Stimulated activated memory B cell treated with anti-CD40 and anti-IgM and Interleukin-4, amounts not matched to agents 10 μg/mL and 1 μg/mL and 100 μg/mL, for 72 hours (primary cell): ENCODE measurements around the gene EEFSEC.

Experiments used
- ATAC-seq: fragments of 150-1000 bp; cut with Tn5 transposase; 2 replicates; pipeline ENCODE4 v1.10.0; 2021
- H3K27ac Mint-ChIP-seq: one replicate; pipeline ENCODE4 v1.8.0; 2022; ENCODE audit warnings: mild to moderate bottlenecking, mixed read lengths
- H3K27me3 Mint-ChIP-seq: one replicate; pipeline ENCODE4 v1.8.0; 2022; ENCODE audit warnings: mixed read lengths
- H3K36me3 Mint-ChIP-seq: one replicate; pipeline ENCODE4 v1.8.0; 2022; ENCODE audit warnings: mixed read lengths
- H3K4me1 Mint-ChIP-seq: one replicate; pipeline ENCODE4 v1.8.0; 2022; ENCODE audit warnings: mixed read lengths
- H3K4me3 Mint-ChIP-seq: one replicate; pipeline ENCODE4 v1.8.0; 2022; ENCODE audit warnings: mild to moderate bottlenecking, moderate library complexity, mixed read lengths
- H3K9me3 Mint-ChIP-seq: one replicate; pipeline ENCODE4 v1.8.0; 2022; ENCODE audit warnings: mixed read lengths

The EEFSEC gene

GRCh38 chr3:128282380-128283196 lies 129.3 kb downstream of the EEFSEC start:
- Mint-ChIP-seq H3K36me3 (peaks cover 41% of the 10 kb centered on the region), H3K9me3 (no peaks in the 10 kb centered on the region), H3K27me3 (no peaks in the 10 kb centered on the region), H3K4me3 (no peak overlapping the region), H3K27ac (no peak overlapping the region), H3K4me1 (no peaks in the 10 kb centered on the region)
- no peak for ATAC-seq

- H3K36me3 Mint-ChIP-seq: peaks cover 41% of the 10 kb centered on the region
- H3K9me3 Mint-ChIP-seq: no peaks in the 10 kb centered on the region
- no peaks in the 10 kb centered on the region for H3K4me1 Mint-ChIP-seq
- ATAC-seq: no peak
- H3K27ac Mint-ChIP-seq: no peak overlapping the region
- no peaks in the 10 kb centered on the region for H3K27me3 Mint-ChIP-seq
- no peak overlapping the region for H3K4me3 Mint-ChIP-seq
Measured at GRCh38 chr3:128283421-128283820, 130.1 kb downstream of the EEFSEC start.

- H3K4me3 Mint-ChIP-seq: no peak overlapping the region
- no peak for ATAC-seq
- no peak overlapping the region for H3K27ac Mint-ChIP-seq
- H3K27me3 Mint-ChIP-seq: no peaks in the 10 kb centered on the region
- H3K4me1 Mint-ChIP-seq: no peaks in the 10 kb centered on the region
- H3K9me3 Mint-ChIP-seq: no peaks in the 10 kb centered on the region
- H3K36me3 Mint-ChIP-seq: peaks cover 54% of the 10 kb centered on the region
Measured at GRCh38 chr3:128285042-128285966, 132.0 kb downstream of the EEFSEC start.

GRCh38 chr3:128285967-128286321 lies 132.7 kb downstream of the EEFSEC start:
- H3K27me3 Mint-ChIP-seq: no peaks in the 10 kb centered on the region
- no peak for ATAC-seq
- H3K36me3 Mint-ChIP-seq: peaks cover 56% of the 10 kb centered on the region
- no peak overlapping the region for H3K4me3 Mint-ChIP-seq
- H3K27ac Mint-ChIP-seq: no peak overlapping the region
- no peaks in the 10 kb centered on the region for H3K4me1 Mint-ChIP-seq
- no peaks in the 10 kb centered on the region for H3K9me3 Mint-ChIP-seq

- Mint-ChIP-seq H3K4me3 (no peak overlapping the region), H3K27ac (no peak overlapping the region), H3K36me3 (peaks cover 57% of the 10 kb centered on the region), H3K4me1 (no peaks in the 10 kb centered on the region), H3K27me3 (no peaks in the 10 kb centered on the region), H3K9me3 (no peaks in the 10 kb centered on the region)
- no peak for ATAC-seq
Measured at GRCh38 chr3:128286691-128287090, 133.4 kb downstream of the EEFSEC start.

- no peak for ATAC-seq
- H3K4me1 Mint-ChIP-seq: no peaks in the 10 kb centered on the region
- H3K36me3 Mint-ChIP-seq: peaks cover 57% of the 10 kb centered on the region
- no peaks in the 10 kb centered on the region for H3K9me3 Mint-ChIP-seq
- H3K27ac Mint-ChIP-seq: no peak overlapping the region
- no peak overlapping the region for H3K4me3 Mint-ChIP-seq
- H3K27me3 Mint-ChIP-seq: no peaks in the 10 kb centered on the region
Measured at GRCh38 chr3:128287216-128287615, 133.9 kb downstream of the EEFSEC start.

- ATAC-seq: no peak
- no peaks in the 10 kb centered on the region for H3K27me3 Mint-ChIP-seq
- no peak overlapping the region for H3K27ac Mint-ChIP-seq
- H3K4me3 Mint-ChIP-seq: no peak overlapping the region
- H3K9me3 Mint-ChIP-seq: no peaks in the 10 kb centered on the region
- peaks cover 50% of the 10 kb centered on the region for H3K36me3 Mint-ChIP-seq
- no peaks in the 10 kb centered on the region for H3K4me1 Mint-ChIP-seq
Measured at GRCh38 chr3:128289534-128289933, 136.3 kb downstream of the EEFSEC start.

- Mint-ChIP-seq H3K9me3 (no peaks in the 10 kb centered on the region), H3K4me1 (no peaks in the 10 kb centered on the region), H3K27ac (no peak overlapping the region), H3K4me3 (no peak overlapping the region), H3K27me3 (no peaks in the 10 kb centered on the region), H3K36me3 (peaks cover 45% of the 10 kb centered on the region)
- ATAC-seq: no peak
Measured at GRCh38 chr3:128290484-128290883, 137.2 kb downstream of the EEFSEC start.

GRCh38 chr3:128293930-128294329 lies 140.6 kb downstream of the EEFSEC start:
- Mint-ChIP-seq H3K4me3 (no peak overlapping the region), H3K27me3 (no peaks in the 10 kb centered on the region), H3K9me3 (peaks cover 3% of the 10 kb centered on the region), H3K27ac (no peak overlapping the region), H3K4me1 (no peaks in the 10 kb centered on the region), H3K36me3 (peaks cover 45% of the 10 kb centered on the region)
- ATAC-seq: no peak

- no peak for ATAC-seq
- Mint-ChIP-seq H3K36me3 (peaks cover 45% of the 10 kb centered on the region), H3K27me3 (no peaks in the 10 kb centered on the region), H3K4me1 (no peaks in the 10 kb centered on the region), H3K27ac (no peak overlapping the region), H3K9me3 (peaks cover 3% of the 10 kb centered on the region), H3K4me3 (no peak overlapping the region)
Measured at GRCh38 chr3:128294999-128295468, 141.8 kb downstream of the EEFSEC start.

GRCh38 chr3:128296469-128297251 lies 143.4 kb downstream of the EEFSEC start:
- no peak for ATAC-seq
- peaks cover 33% of the 10 kb centered on the region for H3K36me3 Mint-ChIP-seq
- no peak overlapping the region for H3K27ac Mint-ChIP-seq
- H3K4me1 Mint-ChIP-seq: no peaks in the 10 kb centered on the region
- H3K9me3 Mint-ChIP-seq: peaks cover 3% of the 10 kb centered on the region
- H3K4me3 Mint-ChIP-seq: no peak overlapping the region
- no peaks in the 10 kb centered on the region for H3K27me3 Mint-ChIP-seq

- peaks cover 33% of the 10 kb centered on the region for H3K36me3 Mint-ChIP-seq
- ATAC-seq: no peak
- no peak overlapping the region for H3K4me3 Mint-ChIP-seq
- H3K9me3 Mint-ChIP-seq: peaks cover 3% of the 10 kb centered on the region
- H3K4me1 Mint-ChIP-seq: no peaks in the 10 kb centered on the region
- no peaks in the 10 kb centered on the region for H3K27me3 Mint-ChIP-seq
- no peak overlapping the region for H3K27ac Mint-ChIP-seq
Measured at GRCh38 chr3:128297401-128298138, 144.3 kb downstream of the EEFSEC start.

- no peak overlapping the region for H3K27ac Mint-ChIP-seq
- H3K27me3 Mint-ChIP-seq: no peaks in the 10 kb centered on the region
- H3K36me3 Mint-ChIP-seq: peaks cover 44% of the 10 kb centered on the region
- peaks cover 3% of the 10 kb centered on the region for H3K9me3 Mint-ChIP-seq
- H3K4me1 Mint-ChIP-seq: no peaks in the 10 kb centered on the region
- no peak for ATAC-seq
- H3K4me3 Mint-ChIP-seq: no peak overlapping the region
Measured at GRCh38 chr3:128301186-128302023, 148.1 kb downstream of the EEFSEC start.

GRCh38 chr3:128306481-128306880 lies 153.2 kb downstream of the EEFSEC start:
- H3K27me3 Mint-ChIP-seq: no peaks in the 10 kb centered on the region
- peaks cover 31% of the 10 kb centered on the region for H3K36me3 Mint-ChIP-seq
- ATAC-seq: no peak
- H3K4me3 Mint-ChIP-seq: no peak overlapping the region
- H3K9me3 Mint-ChIP-seq: no peaks in the 10 kb centered on the region
- no peaks in the 10 kb centered on the region for H3K4me1 Mint-ChIP-seq
- H3K27ac Mint-ChIP-seq: no peak overlapping the region
